ENCODE data around the gene ANKH. TPM values are rescaled to one million over a fixed set of nuclear protein-coding genes. Genes with fewer than 3 reads are reported as not detected.
A peak's percentile ranks its signal among the peaks of the same experiment; 100 is the strongest.
"Not testable (repeated sequence)": the region's sequence is repeated elsewhere in the genome, so short reads cannot be mapped to it uniquely, and the experiment has no call there.

ANKH gene
- total RNA-seq, 2 donors from 2014 or later: 86.8 to 109 TPM

DNA sequence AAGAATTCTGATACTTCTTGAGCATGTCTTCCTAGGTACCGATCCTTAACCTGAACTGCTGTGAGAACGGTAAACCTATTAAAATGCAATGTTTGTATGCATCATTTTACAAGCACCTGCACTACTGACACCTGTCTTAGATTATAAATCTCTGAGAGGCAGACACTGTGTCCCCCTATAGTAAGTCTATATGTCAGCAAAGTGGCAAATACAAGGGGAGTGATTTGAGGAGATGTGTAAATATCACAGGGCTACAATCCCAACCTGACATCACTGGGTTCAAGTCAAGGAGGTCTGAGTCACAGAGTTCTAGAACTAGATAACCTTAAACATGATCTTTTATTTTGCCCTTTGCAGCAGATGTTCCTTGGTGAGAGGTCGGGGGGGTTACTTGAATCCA, 64.1 kb downstream of the ANKH start:
- no peaks in the 10 kb centered on the region for H3K36me3 Mint-ChIP-seq (ENCODE audit: low read depth)
- no peak overlapping the region for H3K4me3 Mint-ChIP-seq
- DNase-seq (no peak), ATAC-seq (no peak)
- no peaks in the 10 kb centered on the region for H3K9me3 ChIP-seq (ENCODE audit: control insufficient read depth, low read length, poor library complexity, severe bottlenecking)
- H3K4me1 Mint-ChIP-seq: peaks cover 40% of the 10 kb centered on the region
- no peaks in the 10 kb centered on the region for H3K27me3 Mint-ChIP-seq
- peak overlapping the region; percentile 75 for H3K27ac Mint-ChIP-seq

- ATAC-seq (no peak), DNase-seq (no peak)
- no peak overlapping the region for H3K27ac Mint-ChIP-seq
- no peak overlapping the region for H3K4me3 Mint-ChIP-seq
- no peaks in the 10 kb centered on the region for H3K9me3 ChIP-seq (ENCODE audit: control insufficient read depth, low read length, poor library complexity, severe bottlenecking)
- H3K27me3 Mint-ChIP-seq: no peaks in the 10 kb centered on the region
- peaks cover 44% of the 10 kb centered on the region for H3K4me1 Mint-ChIP-seq
- H3K36me3 Mint-ChIP-seq (ENCODE audit: low read depth): peaks cover 3% of the 10 kb centered on the region
These were observed 65.1 kb downstream of the ANKH start for GRCh38 chr5:14806456-14806855.

- Mint-ChIP-seq H3K4me3 (no peak overlapping the region), H3K27ac (peak overlapping the region; percentile 2), H3K27me3 (no peaks in the 10 kb centered on the region), H3K4me1 (peaks cover 39% of the 10 kb centered on the region), H3K36me3 (ENCODE audit: low read depth) (peaks cover 3% of the 10 kb centered on the region)
- ATAC-seq: no peak
- no peaks in the 10 kb centered on the region for H3K9me3 ChIP-seq (ENCODE audit: control insufficient read depth, low read length, poor library complexity, severe bottlenecking)
- no peak for DNase-seq
These were observed 69.0 kb downstream of the ANKH start for GRCh38 chr5:14802541-14802940.

GRCh38 chr5:14801792-14802191, 69.8 kb downstream of the ANKH start:
- H3K9me3 ChIP-seq (ENCODE audit: control insufficient read depth, low read length, poor library complexity, severe bottlenecking): no peaks in the 10 kb centered on the region
- DNase-seq: no peak
- H3K4me1 Mint-ChIP-seq: peaks cover 44% of the 10 kb centered on the region
- no peaks in the 10 kb centered on the region for H3K27me3 Mint-ChIP-seq
- H3K36me3 Mint-ChIP-seq (ENCODE audit: low read depth): peaks cover 3% of the 10 kb centered on the region
- peak overlapping the region; percentile 2 for H3K27ac Mint-ChIP-seq
- no peak overlapping the region for H3K4me3 Mint-ChIP-seq
- no peak for ATAC-seq

GRCh38 chr5:14797385-14797784, 74.2 kb downstream of the ANKH start:
- Mint-ChIP-seq H3K27ac (peak overlapping the region; percentile 29), H3K4me1 (peaks cover 32% of the 10 kb centered on the region)
- H3K36me3 Mint-ChIP-seq (ENCODE audit: low read depth); DNase-seq; H3K4me3 Mint-ChIP-seq; H3K27me3 Mint-ChIP-seq; H3K9me3 ChIP-seq (ENCODE audit: control insufficient read depth, low read length, poor library complexity, severe bottlenecking); ATAC-seq: not testable (repeated sequence)

GRCh38 chr5:14794583-14795230, 76.9 kb downstream of the ANKH start:
- H3K27ac Mint-ChIP-seq: no peak overlapping the region
- H3K9me3 ChIP-seq (ENCODE audit: control insufficient read depth, low read length, poor library complexity, severe bottlenecking): no peaks in the 10 kb centered on the region
- H3K27me3 Mint-ChIP-seq: no peaks in the 10 kb centered on the region
- DNase-seq: no peak
- H3K4me3 Mint-ChIP-seq: no peak overlapping the region
- no peak for ATAC-seq
- peaks cover 3% of the 10 kb centered on the region for H3K36me3 Mint-ChIP-seq (ENCODE audit: low read depth)
- peaks cover 36% of the 10 kb centered on the region for H3K4me1 Mint-ChIP-seq

DNA sequence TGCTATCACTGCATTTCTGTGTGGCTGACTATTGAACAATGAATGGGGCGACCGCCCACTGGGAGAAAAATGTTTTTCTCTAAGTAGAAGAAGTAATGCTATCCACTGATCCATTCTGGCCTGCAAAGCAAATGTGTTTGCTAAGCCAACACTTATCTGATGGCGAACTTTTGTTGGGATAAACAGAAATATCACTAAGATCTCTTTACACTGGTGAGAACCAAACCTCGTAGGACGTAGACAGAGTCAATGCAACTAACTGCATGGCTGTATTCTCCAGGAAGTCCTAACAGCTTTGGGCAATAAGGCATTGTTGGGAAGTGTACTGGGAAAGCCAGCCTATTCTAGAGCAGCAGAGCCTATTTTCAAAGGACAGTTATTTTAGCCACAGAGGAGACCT, 77.7 kb downstream of the ANKH start:
- Mint-ChIP-seq H3K36me3 (ENCODE audit: low read depth) (peaks cover 3% of the 10 kb centered on the region), H3K4me3 (no peak overlapping the region), H3K27ac (no peak overlapping the region), H3K27me3 (no peaks in the 10 kb centered on the region), H3K4me1 (peaks cover 36% of the 10 kb centered on the region)
- H3K9me3 ChIP-seq (ENCODE audit: control insufficient read depth, low read length, poor library complexity, severe bottlenecking): no peaks in the 10 kb centered on the region
- ATAC-seq: no peak
- DNase-seq: no peak

- ATAC-seq (no peak), DNase-seq (no peak)
- H3K4me1 Mint-ChIP-seq: peaks cover 44% of the 10 kb centered on the region
- H3K9me3 ChIP-seq (ENCODE audit: control insufficient read depth, low read length, poor library complexity, severe bottlenecking): no peaks in the 10 kb centered on the region
- H3K27ac Mint-ChIP-seq: no peak overlapping the region
- H3K27me3 Mint-ChIP-seq: no peaks in the 10 kb centered on the region
- peaks cover 6% of the 10 kb centered on the region for H3K36me3 Mint-ChIP-seq (ENCODE audit: low read depth)
- H3K4me3 Mint-ChIP-seq: no peak overlapping the region
These were observed 80.7 kb downstream of the ANKH start for GRCh38 chr5:14790911-14791310.

GRCh38 chr5:14790220-14790619, 81.4 kb downstream of the ANKH start:
- peaks cover 6% of the 10 kb centered on the region for H3K36me3 Mint-ChIP-seq (ENCODE audit: low read depth)
- DNase-seq (no peak), ATAC-seq (no peak)
- peak overlapping the region; percentile 14 for H3K27ac Mint-ChIP-seq
- H3K4me3 Mint-ChIP-seq: peak overlapping the region; percentile 28
- H3K9me3 ChIP-seq (ENCODE audit: control insufficient read depth, low read length, poor library complexity, severe bottlenecking): no peaks in the 10 kb centered on the region
- peaks cover 47% of the 10 kb centered on the region for H3K4me1 Mint-ChIP-seq
- H3K27me3 Mint-ChIP-seq: no peaks in the 10 kb centered on the region

- peaks cover 39% of the 10 kb centered on the region for H3K4me1 Mint-ChIP-seq
- peaks cover 6% of the 10 kb centered on the region for H3K36me3 Mint-ChIP-seq (ENCODE audit: low read depth)
- no peaks in the 10 kb centered on the region for H3K9me3 ChIP-seq (ENCODE audit: control insufficient read depth, low read length, poor library complexity, severe bottlenecking)
- DNase-seq (no peak), ATAC-seq (no peak)
- no peak overlapping the region for H3K4me3 Mint-ChIP-seq
- no peaks in the 10 kb centered on the region for H3K27me3 Mint-ChIP-seq
- H3K27ac Mint-ChIP-seq: no peak overlapping the region
These were observed 83.6 kb downstream of the ANKH start for GRCh38 chr5:14787801-14788579.

DNA sequence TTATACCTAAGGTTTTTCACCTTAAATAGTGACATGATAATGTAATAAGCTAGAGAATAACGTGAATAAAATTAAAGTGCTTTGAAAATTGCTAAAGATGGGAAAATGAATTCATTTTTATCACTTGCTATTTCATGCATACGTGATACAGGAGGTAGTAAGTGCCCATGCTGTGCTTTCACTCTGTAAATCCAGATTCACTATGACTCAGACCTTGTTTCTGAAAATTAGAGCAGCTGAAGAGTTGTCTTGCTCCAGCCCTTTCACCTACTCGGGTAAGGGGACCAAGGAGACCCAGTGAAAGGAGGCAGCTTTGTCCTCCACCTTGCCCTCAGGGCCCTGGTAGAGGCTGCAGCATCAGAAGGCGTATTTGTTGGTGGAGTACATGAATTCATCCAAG, 87.9 kb downstream of the ANKH start:
- ATAC-seq (no peak), DNase-seq (no peak)
- H3K9me3 ChIP-seq (ENCODE audit: control insufficient read depth, low read length, poor library complexity, severe bottlenecking): no peaks in the 10 kb centered on the region
- Mint-ChIP-seq H3K27ac (no peak overlapping the region), H3K4me3 (no peak overlapping the region), H3K27me3 (no peaks in the 10 kb centered on the region), H3K36me3 (ENCODE audit: low read depth) (peaks cover 3% of the 10 kb centered on the region), H3K4me1 (peaks cover 32% of the 10 kb centered on the region)

- ATAC-seq: no peak
- peaks cover 33% of the 10 kb centered on the region for H3K4me1 Mint-ChIP-seq
- H3K36me3 Mint-ChIP-seq (ENCODE audit: low read depth): no peaks in the 10 kb centered on the region
- no peak overlapping the region for H3K4me3 Mint-ChIP-seq
- H3K27me3 Mint-ChIP-seq: no peaks in the 10 kb centered on the region
- H3K27ac Mint-ChIP-seq: no peak overlapping the region
- no peak for DNase-seq
- H3K9me3 ChIP-seq (ENCODE audit: control insufficient read depth, low read length, poor library complexity, severe bottlenecking): no peaks in the 10 kb centered on the region
These were observed 89.0 kb downstream of the ANKH start for GRCh38 chr5:14782591-14782990.

GRCh38 chr5:14781106-14781505, 90.5 kb downstream of the ANKH start:
- H3K27ac Mint-ChIP-seq: no peak overlapping the region
- peaks cover 30% of the 10 kb centered on the region for H3K4me1 Mint-ChIP-seq
- H3K4me3 Mint-ChIP-seq: no peak overlapping the region
- no peak for ATAC-seq
- H3K36me3 Mint-ChIP-seq (ENCODE audit: low read depth): no peaks in the 10 kb centered on the region
- no peaks in the 10 kb centered on the region for H3K9me3 ChIP-seq (ENCODE audit: control insufficient read depth, low read length, poor library complexity, severe bottlenecking)
- no peaks in the 10 kb centered on the region for H3K27me3 Mint-ChIP-seq
- DNase-seq: no peak

- H3K27ac Mint-ChIP-seq: no peak overlapping the region
- no peaks in the 10 kb centered on the region for H3K36me3 Mint-ChIP-seq (ENCODE audit: low read depth)
- H3K4me3 Mint-ChIP-seq: no peak overlapping the region
- H3K9me3 ChIP-seq (ENCODE audit: control insufficient read depth, low read length, poor library complexity, severe bottlenecking): no peaks in the 10 kb centered on the region
- peaks cover 35% of the 10 kb centered on the region for H3K4me1 Mint-ChIP-seq
- no peaks in the 10 kb centered on the region for H3K27me3 Mint-ChIP-seq
- DNase-seq (no peak), ATAC-seq (no peak)
These were observed 91.6 kb downstream of the ANKH start for GRCh38 chr5:14779975-14780374.

All from T-helper 17 cell (primary cell).